Measurements from ENCODE around the gene PTPN7.

Gene PTPN7

DNA sequence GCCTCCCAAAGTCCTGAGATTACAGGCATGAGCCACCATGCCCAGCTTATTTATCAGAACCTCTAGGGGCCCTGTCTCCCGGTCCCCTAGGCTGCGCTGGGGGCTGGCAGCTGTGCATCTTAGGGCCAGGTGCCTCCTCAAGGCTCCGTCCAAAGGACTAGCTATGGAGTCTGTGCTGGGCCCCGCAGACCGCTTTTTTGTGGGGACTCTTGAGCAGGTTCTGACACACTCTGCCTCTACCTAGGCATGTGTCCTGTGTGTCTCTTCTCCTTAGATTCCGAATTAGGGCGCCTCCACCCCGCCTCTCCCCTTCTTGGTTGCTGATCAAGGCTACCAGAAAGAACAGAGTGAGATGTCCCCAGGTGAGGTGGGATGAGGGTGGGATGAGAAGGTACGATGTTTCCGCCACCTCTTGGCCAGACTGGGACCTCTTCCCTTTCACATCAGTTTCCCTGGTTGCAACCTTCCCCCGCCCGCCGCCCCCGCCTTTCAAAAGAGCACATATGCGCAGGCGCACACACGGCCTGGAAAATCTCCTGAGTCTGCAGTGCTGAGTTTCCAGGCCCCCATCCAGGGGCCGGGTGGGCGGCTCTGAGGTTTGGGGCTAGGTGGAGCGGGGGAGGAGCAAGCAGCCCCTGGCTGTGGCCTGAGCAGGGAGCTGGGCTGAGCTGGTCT is 5.0 kb upstream of the PTPN7 start:
- no peak for DNase-seq

DNA sequence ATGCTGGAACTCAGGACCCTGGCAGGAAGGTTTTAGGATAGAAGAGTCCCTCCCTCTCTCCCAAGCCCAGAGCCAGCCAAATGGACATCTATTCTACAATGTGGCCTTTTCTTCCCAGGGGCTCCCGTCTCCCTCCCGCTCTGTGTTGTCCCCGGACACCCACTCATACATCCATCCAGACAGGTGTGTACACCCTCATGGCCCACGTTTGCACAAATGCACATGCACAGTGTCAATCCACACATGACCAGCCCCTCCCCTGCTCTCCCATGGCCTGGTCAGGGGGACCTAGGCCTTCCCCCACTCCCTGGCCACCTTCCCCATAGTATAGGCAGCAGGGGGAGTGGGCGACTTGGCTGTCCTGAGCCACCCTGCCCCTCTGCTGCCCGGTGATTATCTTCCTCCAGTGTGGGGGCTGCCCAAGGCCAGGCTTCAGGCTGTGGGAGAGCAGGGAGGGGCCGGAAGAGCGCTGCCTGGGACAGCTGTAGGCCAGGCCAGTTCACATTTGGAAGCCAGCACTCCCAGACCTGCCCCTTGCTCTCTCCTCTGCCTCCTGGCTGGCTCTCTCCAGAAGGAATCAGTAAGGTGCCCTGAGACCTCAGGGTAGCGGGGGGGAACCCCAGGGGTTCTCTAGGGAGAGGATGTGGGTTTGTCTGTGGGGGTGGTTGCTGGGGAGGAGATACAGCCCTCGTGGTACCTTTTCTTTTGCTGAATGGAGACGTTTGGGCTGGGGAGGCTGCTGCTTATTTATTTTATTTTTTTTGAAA is 4.1 kb upstream of the PTPN7 start:
- no peak for DNase-seq

DNA sequence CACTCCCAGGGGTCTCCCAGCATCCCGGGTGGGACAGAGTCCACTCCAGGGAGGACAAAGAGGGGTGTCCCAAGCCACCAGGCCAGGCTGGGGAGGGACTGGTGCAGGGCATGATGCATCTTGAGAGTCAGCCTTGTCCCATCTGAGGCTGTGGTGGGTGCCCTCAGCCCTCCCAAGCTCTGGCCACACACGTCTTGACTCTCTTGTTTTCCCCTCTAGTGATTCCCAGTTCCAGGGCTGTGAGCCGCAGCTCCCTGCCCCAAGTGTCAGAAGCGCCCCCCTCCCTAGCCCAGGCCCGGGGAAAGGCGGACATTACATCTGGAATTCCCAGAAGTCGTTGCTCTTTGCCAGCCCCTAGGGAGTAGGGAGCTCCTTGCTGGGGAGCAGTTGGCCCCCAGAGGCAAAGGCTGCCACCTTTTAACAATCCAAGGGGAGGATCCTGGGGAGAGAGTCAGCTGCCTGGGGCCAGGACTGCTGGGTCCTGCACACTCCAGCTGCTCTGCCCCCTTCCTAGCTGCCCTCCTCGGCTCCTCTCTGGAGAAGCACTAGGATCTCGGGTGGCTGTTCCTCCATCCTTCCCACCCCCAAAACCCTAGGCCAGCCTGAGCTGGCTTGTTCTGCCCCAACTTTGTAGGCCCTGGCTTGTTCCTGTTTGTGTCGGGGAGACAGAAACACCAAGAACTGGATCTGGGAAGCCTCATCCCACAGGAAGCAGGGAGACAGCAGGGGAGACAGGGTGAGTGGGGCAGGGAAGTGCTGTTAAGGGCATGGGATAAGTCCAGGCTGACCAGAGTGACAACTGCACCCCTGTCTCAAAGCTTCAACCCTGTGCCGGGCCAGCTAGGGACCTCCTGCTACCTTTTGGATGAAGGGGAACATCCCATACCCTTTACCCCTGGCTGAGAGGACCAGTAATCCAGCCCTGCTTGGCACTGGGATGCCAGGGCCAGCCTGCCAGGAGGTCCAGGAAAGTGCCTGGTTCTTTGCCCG is 3.2 kb upstream of the PTPN7 start:
- DNase-seq: no peak

DNA sequence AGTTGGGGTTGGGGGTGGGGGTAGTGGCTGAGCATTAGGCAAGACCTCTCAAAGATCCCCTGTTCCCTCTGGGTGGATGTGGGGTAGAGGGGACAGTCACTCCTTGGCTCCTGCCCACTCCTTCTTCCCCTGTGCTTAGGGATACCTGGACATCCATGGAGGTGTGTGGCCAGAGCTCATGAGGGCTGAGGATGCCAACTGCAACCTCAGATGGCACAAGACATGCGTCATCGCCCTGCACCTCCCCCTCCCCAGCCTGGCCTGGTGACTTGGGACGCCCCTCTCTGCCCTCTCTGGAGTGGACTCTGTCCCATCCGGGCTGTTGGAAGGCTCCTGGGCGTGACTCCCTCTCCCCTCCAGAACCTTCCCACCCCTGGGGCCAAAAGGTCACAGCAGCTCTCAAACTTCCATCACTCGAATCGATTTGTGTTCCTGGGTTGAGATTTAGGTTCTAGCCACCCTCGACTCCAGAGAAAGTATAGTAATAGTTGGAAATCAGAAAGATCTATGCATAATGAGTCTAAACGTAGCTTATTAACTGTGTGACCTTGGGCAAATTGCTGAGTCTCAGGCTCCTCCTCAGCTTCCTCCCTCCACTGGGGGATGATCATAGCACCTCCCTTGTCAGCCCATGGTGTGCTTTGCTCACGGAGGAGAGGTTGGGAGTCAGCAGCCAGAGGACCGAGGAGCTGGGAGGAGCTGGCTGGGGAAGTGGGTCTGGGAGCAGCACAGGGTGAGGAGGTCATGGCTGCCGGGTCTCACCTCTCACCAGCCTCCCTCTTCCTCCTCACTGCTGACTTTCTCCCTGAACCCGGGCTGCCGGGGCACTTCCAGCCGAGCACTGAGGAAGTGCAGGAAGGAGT is 2.2 kb upstream of the PTPN7 start:
- no peak for DNase-seq

DNA sequence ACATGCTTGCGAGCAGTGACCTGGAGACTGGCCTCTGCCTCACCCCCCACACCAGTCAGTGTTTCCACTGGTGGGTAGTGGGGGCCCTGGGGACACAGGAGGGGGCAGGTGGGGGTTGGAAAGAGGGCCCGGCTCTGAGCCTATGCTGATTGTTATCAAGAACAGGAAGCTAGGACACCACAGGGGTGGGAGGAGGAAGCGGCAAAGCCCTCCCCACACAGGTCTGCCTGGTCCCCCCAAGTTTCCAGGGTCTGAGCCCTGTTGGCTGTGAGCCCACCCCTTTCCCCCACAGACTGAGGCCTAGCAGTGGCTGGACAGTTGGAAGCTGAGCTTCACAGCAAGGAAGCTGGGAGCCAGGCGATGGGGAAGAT is 1.6 kb upstream of the PTPN7 start:
- DNase-seq: no peak

GRCh38 chr1:202161151-202162046 is 997 bp upstream of the PTPN7 start:
- DNase-seq: no peak

GRCh38 chr1:202159534-202160371 is 649 bp downstream of the PTPN7 start:
- no peak for DNase-seq

DNA sequence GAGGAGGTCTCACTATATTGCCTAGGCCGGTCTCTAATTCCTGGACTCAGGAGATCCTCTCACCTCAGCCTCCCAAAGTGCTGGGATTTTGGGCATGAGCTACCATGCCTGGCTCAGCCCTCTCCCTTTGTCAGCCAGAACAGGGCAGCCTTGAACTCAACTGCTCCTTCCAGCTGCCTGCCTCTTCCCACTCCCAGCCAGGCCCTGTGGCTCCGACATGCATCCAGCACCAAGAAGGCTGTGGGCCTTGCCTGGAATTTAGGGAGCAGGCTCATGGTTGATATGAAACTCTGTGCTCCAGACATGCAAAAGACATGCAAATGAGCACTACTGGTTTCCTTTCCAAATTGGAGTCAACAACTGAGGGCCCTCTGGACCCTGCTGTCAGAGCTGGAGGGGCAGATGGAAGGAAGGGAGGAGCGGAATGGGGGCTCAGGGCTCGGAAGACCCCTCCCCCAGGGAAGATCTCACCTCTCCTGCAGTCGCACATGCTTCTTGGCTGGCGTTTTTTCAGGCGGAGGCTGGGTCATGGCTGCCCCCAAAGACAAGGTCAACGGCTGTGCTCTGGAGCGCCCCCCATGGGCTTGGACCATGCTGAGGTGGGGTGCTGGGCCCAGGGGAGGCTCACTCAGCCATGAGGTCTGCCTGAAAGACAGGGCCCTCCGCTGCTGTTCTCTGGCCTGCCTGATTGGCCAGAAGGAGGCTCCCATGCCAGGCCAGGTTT is 1.4 kb downstream of the PTPN7 start:
- peak; percentile 65 for DNase-seq

DNA sequence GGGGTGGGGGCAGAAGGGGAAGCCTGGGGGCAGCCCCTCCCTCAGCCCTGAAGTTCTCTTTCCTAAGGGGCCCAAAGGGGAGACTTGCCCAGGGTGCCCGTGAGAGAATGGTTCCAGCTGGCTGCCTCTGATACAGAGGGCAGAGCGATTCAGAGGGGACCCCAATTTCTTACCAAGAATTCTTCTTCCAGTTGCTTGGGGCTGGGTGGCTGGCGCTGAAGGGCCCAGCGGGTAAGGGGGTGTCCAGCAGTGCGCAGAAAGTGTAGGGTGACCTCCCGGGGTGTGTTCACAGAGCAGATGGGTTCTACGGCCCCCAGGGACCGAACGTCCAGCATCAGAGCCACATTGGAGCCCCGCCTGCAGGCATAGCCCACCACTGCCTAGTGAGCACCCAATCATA is 2.5 kb downstream of the PTPN7 start:
- DNase-seq: no peak

- no peak for DNase-seq
Observed at GRCh38 chr1:202156590-202156989, 3.8 kb downstream of the PTPN7 start.

DNA sequence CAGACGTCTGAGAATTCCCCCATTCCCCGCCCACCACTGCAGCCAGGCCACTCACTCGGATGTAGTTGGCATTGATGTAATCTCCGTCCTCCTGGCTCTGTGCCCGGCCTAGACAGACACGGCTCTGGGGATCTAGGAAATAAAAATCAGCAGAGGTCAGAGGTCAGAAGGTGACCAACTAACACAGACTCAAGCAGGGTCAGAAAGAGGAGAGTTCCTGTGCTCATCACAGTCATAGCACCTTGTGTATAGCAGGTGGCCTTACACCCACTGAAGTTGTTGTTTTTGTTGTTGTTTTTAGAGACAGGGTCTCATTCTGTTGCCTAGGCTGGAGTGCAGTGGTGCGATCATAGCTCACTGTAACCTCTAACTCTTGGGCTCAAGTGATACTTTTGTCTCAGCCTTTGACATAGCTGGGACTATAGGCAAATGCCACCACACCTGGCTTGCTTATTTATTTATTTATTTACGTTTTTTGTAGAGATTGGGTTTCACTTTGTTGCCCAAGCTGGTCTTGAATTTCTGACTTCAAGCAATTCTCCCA is 4.9 kb downstream of the PTPN7 start:
- DNase-seq: no peak

DNA sequence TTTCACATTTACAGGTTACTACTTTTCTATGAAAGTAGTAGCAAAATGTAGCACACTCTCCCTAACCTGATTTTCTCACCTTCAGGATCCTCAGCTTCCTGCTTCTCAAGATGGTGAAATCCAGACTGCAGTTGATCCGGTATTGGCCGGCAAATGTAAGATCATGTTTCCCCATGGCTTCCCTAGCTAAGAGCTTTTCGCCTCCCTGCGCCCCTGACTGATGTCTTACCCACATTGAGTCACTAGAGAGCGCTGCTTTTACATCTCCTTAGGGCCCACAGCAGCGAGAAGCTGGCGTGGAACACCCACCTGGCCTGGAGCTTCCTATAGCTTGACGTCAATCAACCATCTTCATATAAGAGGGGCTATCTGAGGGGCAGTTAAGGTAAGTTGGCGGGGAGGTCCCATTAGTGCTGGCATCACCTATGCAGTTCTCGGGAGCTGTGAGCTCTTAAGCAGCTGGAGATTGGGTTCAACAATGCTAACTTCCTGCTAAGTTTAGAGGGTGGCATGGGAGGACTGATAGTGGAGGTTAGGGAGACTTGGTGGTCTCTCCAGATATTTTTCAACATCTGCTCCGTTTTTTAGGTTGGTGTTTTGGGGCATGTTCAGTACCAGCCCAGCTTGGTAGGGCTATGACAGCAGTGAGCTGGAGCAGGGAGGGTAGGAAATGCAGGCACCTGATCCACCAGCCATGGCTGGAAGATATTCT is 5.5 kb downstream of the PTPN7 start:
- DNase-seq: no peak

DNA sequence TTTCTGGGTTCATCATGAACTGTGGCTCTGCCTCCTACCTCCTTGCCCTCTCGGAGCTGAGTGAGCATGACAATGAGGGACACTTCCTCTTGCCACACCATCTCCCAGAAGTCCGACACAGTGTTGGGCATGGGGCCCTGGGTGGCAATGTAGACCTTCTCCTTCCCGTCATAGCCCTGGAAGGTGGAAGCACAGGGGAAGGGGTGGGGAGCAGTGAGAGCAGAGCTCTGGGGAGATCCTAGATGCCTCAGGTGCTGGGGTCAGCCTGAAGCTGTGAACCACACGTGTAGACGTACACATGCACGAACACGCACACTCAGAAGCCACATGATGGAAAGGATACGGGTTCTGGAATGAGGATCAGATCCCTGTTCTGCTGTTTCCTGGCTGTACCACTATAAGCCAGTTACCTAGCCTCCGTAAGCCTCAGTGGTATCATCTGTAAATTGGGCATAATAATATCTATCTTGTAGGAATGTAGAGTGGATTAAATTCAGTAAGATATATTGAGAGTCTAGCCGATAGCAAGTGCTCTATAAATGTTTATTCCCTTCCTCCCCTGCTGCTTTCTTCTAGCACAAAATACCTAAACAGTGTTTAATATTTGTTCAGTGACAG is 6.1 kb downstream of the PTPN7 start:
- no peak for DNase-seq

- no peak for DNase-seq
Observed at GRCh38 chr1:202153284-202153683, 7.1 kb downstream of the PTPN7 start.

DNA sequence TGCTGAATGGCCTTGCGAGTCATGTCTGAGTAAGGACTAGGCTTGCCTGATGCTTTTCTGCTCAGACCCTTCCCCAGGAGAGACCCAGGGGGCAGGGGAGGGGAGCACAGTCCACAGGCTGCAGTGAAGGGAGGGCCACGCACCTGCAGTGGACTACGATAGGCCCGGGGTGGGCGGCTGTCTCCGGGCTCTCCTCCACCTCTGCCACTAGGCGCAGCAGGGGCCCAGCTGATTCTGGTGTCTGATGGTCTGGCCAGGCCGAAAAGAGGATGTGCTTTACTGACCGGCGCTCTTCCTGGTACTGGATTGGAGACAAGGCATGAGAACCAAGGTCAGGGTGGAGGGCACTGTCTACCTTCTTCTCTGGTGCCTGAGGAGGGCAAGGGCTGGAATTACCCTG is 8.0 kb downstream of the PTPN7 start:
- DNase-seq: no peak

DNA sequence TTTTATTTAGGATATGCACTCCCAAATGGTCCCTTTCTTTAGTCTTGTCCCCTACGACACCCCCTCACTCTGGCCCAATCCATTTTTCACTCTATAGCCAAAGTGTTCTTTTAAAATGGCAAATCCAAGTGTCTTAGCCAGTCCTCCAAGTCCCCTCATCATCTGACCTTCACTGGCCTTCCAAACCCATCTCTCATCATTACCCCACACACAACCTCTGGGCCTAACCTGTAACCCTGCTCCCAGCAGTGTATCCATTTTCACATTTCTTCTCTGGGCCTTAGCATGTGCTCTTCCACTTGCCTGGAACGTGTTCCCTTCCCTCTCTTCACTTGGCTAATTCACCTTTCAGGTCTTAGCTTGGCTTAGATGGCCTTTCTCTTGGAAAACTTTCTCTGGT is 9.4 kb downstream of the PTPN7 start:
- DNase-seq: no peak

- no peak for DNase-seq
Observed at GRCh38 chr1:202150602-202151001, 9.8 kb downstream of the PTPN7 start.

- no peak for DNase-seq
Observed at GRCh38 chr1:202150187-202150586, 10.2 kb downstream of the PTPN7 start.
